Liver (tissue), 9 donors: ENCODE data around the gene TVP23C. TPM values are rescaled to one million over a fixed set of nuclear protein-coding genes. Genes with fewer than 3 reads are reported as not detected.
"Not testable (repeated sequence)": the region's sequence is repeated elsewhere in the genome, so short reads cannot be mapped to it uniquely, and the experiment has no call there.

Experiments used
- DNase-seq: peaks from one replicate; pipeline ENCODE4 v3.0.0-alpha.2; 2017; ENCODE audit warnings: low spot score
- H3K27ac ChIP-seq, 2 donors: one replicate each; pipeline ENCODE4 v1.7.0; 2013; ENCODE audit warnings: inconsistent platforms in 2 of 2, low read length in 2 of 2, control low read depth in 1 of 2, low read depth in 1 of 2, mild to moderate bottlenecking in 1 of 2
- H3K27me3 ChIP-seq, 4 donors: one replicate each; pipeline versions ENCODE4 v1.6.1 to v1.7.0; 2013; ENCODE audit warnings: low read length in 3 of 4, inconsistent platforms in 1 of 4, mild to moderate bottlenecking in 1 of 4, moderate library complexity in 1 of 4; ENCODE audit not compliant: control insufficient read depth in 4 of 4, insufficient read depth in 4 of 4
- H3K36me3 ChIP-seq, 4 donors: one replicate each; pipeline versions ENCODE4 v1.6.1 to v1.7.0; 2013; ENCODE audit warnings: low read length in 3 of 4, mild to moderate bottlenecking in 3 of 4, low read depth in 1 of 4, moderate library complexity in 1 of 4; ENCODE audit not compliant: control insufficient read depth in 4 of 4, insufficient read depth in 3 of 4
- H3K4me1 ChIP-seq, 4 donors: one replicate each; pipeline versions ENCODE4 v1.6.1 to v1.7.0; 2013; ENCODE audit warnings: low read length in 3 of 4, mild to moderate bottlenecking in 3 of 4, moderate library complexity in 1 of 4; ENCODE audit not compliant: control insufficient read depth in 4 of 4, insufficient read depth in 4 of 4
- H3K4me3 ChIP-seq, 3 donors: one replicate each; pipeline versions ENCODE4 v1.6.1 to v1.7.0; 2013; ENCODE audit warnings: low read length in 3 of 3, control low read depth in 1 of 3, low read depth in 1 of 3, mild to moderate bottlenecking in 1 of 3
- H3K9ac ChIP-seq, 2 donors: one replicate each; pipeline ENCODE4 v1.7.0; 2013; ENCODE audit warnings: low read length in 2 of 2, mild to moderate bottlenecking in 2 of 2, moderate library complexity in 2 of 2, control low read depth in 1 of 2, low read depth in 1 of 2
- H3K9me3 ChIP-seq, 4 donors: one replicate each; pipeline versions ENCODE4 v1.6.1 to v1.7.0; 2013; ENCODE audit warnings: low read length in 3 of 4; ENCODE audit not compliant: control insufficient read depth in 4 of 4
- WGBS: extraction: QIAGEN DNeasy Blood & Tissue Kit; methylation state at CpG from one replicate; pipeline ENCODE4 v1.1.7; 2013; 5-methylcytosine and 5-hydroxymethylcytosine counted together
- polyA plus RNA-seq, 2 donors: library from polyadenylated mRNA; stranded (reverse) in 1 of 2; unstranded in 1 of 2; fragments of 200-250 nt in 1 of 2; fragments of >200 nt in 1 of 2; fragmentation: Nextera tagmentation in 1 of 2; extraction: Ambion mirVana in 1 of 2; gene quantifications; one replicate each; pipeline versions ENCODE4 v1.2.1 to v1.2.3, GENCODE V29; 2013 to 2015
- total RNA-seq, 2 donors: library from RNA; depleted of rRNA; stranded (reverse); fragments of >200 nt; gene quantifications; one replicate each; pipeline ENCODE4 v1.2.3, GENCODE V29; 2014
- donor health status: healthy.
- donor health status: healthy.
- donor health status: healthy.
- donor health status: healthy.
- donor health status: healthy.

The TVP23C gene
- total and polyA plus RNA-seq, 4 donors = 0.77 to 20.7 (median 4.9) TPM

DNA sequence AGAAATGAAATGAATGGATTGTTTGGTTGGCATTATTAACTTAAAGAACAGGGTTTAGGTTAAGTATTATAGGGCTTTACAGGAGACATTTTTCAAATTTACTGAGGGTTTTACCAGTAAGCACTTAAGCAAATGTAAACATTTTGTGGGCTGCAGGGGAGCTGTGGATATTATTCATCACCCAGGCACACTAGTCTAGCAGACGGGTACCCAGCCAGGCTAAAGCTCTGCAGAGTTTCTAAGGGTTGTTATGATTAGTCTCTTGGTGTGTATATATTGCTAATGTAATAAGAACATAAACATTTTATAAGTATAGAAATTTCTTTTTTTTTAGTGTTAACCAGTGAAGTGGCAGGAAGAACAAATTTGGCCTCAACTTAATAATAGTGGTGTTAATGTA lies 13.6 kb upstream of the TVP23C start:
- H3K9me3 ChIP-seq, H3K9ac ChIP-seq, H3K4me1 ChIP-seq, H3K27me3 ChIP-seq, H3K27ac ChIP-seq, H3K4me3 ChIP-seq, H3K36me3 ChIP-seq, DNase-seq: not testable (repeated sequence)
- no CpG with 5 or more reads among the region's 1 CpG for WGBS

GRCh38 chr17:15574660-15575059 lies 11.4 kb upstream of the TVP23C start:
- not testable (repeated sequence) for H3K36me3 ChIP-seq, H3K9ac ChIP-seq, H3K27ac ChIP-seq, H3K9me3 ChIP-seq, H3K27me3 ChIP-seq, H3K4me3 ChIP-seq, H3K4me1 ChIP-seq, DNase-seq
- WGBS = 87% methylated on average over 2 of the region's 5 CpGs

GRCh38 chr17:15573870-15574269 lies 10.6 kb upstream of the TVP23C start:
- 46% methylated on average over 4 of the region's 4 CpGs for WGBS
- DNase-seq = not testable (repeated sequence)

GRCh38 chr17:15562613-15563374 lies 489 bp downstream of the TVP23C start:
- not testable (repeated sequence) for H3K9me3 ChIP-seq, H3K9ac ChIP-seq, H3K4me1 ChIP-seq, H3K27ac ChIP-seq, DNase-seq, H3K36me3 ChIP-seq, H3K27me3 ChIP-seq
- 5% methylated on average over 32 of the region's 34 CpGs for WGBS
- H3K4me3 ChIP-seq = peak overlapping the region in 2 of 3 donors; percentile 57 to 73

More at GRCh38 chr17:15573870-15574269, 10.6 kb upstream of the TVP23C start:
- H3K36me3 ChIP-seq, H3K27ac ChIP-seq, H3K9ac ChIP-seq, H3K27me3 ChIP-seq, H3K4me1 ChIP-seq, H3K4me3 ChIP-seq, H3K9me3 ChIP-seq: not testable (repeated sequence)

- not testable (repeated sequence) for H3K4me1 ChIP-seq, DNase-seq, H3K9ac ChIP-seq, H3K4me3 ChIP-seq, H3K36me3 ChIP-seq, H3K9me3 ChIP-seq, H3K27ac ChIP-seq, H3K27me3 ChIP-seq
- 93% methylated on average over 10 of the region's 10 CpGs for WGBS
These were observed 1.8 kb downstream of the TVP23C start for GRCh38 chr17:15561439-15561838.

- H3K27me3 ChIP-seq, H3K4me1 ChIP-seq, DNase-seq, H3K4me3 ChIP-seq, H3K9ac ChIP-seq, H3K27ac ChIP-seq, H3K9me3 ChIP-seq, H3K36me3 ChIP-seq: not testable (repeated sequence)
- WGBS = 93% methylated on average over 5 of the region's 5 CpGs
These were observed 4.7 kb downstream of the TVP23C start for GRCh38 chr17:15558403-15559105.

DNA sequence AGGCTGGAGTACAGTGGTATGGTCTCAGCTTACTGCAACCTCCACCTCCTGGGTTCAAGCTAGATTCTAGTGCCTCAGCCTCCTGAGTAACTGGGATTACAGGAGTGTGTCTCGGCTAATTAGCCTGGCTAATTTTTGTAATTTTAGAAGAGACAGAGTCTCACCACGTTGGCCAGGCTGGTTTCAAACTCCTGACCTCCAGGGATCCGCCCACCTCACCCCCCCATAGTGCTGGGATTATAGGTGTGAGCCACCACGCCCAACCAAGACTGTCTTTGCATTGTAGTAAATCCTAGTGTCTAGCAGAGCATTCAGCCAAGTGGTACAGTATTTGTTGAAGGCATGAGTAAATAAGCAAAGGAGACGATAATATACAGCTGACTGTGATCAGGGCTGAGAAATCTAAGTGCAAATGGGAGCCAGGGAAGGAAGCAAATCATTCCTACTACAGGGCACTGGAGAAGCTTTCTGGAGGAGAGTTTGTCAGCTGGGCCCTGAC lies 5.9 kb downstream of the TVP23C start:
- H3K36me3 ChIP-seq, H3K9ac ChIP-seq, H3K27ac ChIP-seq, H3K4me1 ChIP-seq, H3K9me3 ChIP-seq, H3K27me3 ChIP-seq, DNase-seq, H3K4me3 ChIP-seq: not testable (repeated sequence)
- WGBS = 84% methylated on average over 4 of the region's 5 CpGs

DNA sequence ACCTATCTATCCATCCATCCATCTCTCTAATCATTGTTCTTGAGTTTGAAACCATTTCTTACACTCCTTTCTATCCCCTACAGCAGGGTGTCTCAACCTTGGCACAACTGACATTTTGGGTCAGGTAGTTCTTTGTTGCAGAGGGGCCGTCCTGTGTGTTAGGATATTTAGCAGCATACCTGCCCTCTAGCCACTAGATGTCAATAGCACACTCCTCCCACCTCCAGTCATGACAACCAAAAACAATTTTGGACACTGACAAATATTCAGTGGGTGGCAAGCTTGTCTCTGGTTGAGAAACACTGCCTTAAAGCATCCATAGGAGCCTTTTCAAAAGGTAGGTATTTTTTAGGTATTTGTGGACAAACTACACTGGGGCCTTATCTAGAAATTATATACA lies 10.4 kb downstream of the TVP23C start:
- no CpG with 5 or more reads among the region's 1 CpG for WGBS
- not testable (repeated sequence) for H3K27me3 ChIP-seq, H3K27ac ChIP-seq, DNase-seq, H3K9me3 ChIP-seq, H3K4me3 ChIP-seq, H3K9ac ChIP-seq, H3K36me3 ChIP-seq, H3K4me1 ChIP-seq
